DMS79 (cell line): Measurements from ENCODE around the gene GHRHR.

Experiments used
- DNase-seq: peaks from one replicate; lab custom pipeline; 2025; lab: John Stamatoyannopoulos, UW

GHRHR gene

DNA sequence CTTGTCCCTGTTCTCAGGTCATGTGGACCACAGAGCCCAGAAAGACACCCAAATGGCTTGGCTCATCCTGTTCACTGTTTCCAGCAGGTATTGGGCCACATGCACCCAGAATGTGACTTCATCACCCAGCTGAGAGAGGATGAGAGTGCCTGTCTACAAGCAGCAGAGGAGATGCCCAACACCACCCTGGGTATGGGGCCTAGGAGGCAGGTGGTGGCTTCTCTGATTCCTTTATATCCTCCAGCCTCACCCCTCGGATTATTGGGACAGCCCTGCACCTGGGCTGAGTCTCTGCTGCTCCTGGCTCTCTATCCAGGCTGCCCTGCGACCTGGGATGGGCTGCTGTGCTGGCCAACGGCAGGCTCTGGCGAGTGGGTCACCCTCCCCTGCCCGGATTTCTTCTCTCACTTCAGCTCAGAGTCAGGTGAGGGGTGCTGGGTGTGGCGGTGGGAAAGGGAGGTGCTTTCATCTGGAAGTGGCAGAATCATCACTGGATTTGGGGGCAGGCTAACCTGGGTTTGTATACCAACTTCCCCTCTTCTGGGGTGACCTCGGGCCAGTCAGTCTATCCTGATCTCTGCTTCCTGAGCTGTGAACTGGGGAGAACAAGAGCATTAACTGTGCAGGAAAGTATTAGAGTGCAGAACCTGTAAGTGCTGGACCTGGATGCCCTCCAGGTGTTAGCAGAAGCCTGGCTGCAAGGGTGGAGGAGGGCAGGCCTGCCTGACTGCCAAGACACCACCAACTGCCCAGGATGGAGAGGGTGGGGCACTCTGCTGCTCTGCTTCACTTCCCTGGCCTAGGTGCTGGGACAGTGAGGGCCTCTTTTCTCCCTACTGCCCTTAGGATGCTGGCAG, 5.2 kb downstream of the GHRHR start:
- DNase-seq, result no peak

DNA sequence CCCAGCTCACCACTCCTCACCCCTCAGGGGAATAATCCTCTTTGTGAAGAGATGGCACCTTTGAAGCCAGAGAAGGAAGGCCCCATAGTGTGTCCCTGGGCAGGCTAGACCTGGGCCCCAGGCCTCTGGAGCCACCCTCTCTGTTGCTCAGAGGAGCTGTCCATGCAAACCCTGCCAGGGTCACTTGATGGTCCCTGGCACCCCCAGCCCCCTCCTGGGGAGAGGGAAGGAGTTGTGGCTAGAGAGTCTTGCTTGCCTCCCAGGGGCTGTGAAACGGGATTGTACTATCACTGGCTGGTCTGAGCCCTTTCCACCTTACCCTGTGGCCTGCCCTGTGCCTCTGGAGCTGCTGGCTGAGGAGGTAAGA, 5.8 kb downstream of the GHRHR start:
- no peak for DNase-seq

DNA sequence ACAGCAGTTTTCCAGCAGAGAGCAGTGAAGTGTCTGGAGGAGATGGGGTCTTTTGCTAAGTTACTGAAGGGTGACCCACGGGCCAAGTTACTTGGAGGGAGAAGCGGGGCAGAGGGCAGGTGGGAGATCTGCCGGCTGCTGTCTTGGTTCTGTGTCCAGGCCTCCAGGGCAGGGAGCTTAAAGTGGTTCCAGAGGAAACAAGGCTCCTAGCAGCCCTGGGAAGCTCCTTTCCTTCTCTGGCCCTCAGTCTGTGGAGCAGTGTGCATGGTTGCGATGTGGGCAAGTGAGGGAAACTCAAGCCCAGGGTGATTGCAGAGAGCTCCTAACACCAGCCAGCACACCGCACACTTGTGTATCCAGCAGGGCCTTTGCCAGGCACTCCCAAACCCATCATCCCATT, 6.3 kb downstream of the GHRHR start:
- DNase-seq, result no peak

DNA sequence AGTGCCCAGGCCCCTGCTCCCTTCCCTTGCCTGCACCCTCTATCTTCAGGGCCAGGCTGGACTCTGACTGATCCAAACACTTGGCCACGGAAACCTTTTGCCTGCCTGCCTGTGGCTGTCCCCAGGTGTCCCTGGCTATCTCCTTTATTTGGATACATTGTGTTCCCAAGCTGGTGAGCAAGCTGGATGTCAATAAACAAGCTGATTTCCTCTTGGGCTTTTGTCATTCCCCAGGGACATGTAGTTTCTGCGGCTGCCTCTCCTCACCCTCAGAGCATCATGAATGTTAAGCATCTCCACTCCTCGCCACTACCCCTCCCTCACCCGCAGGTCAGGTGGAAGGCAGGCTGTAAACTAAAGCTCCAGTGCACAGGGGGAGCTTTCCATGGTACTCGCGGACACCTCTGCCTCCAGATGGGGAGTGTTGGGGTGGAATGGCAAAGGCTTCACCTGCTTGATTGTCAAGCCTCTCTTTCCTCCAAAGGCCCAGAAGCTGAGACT, 6.9 kb downstream of the GHRHR start:
- no peak for DNase-seq

DNA sequence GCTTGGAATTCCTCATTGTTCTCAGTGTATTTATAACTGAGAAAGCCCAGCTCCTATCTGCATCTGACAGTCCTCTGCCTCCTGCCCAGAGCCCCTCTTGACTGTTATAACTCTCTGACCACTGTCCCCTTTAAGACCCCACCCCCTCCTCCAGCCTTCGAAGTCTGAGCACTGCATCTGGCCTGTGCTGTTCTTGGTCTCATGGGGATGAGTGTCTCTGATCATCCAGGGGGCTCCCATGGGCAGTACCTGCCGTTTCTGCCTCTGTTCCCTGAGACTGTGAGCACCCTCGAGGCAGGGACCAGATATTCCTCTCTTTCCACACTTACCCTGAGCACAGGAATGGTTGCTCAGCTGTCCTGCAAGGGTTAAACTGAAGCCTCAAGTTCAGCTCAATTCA, 7.7 kb downstream of the GHRHR start:
- no peak for DNase-seq

DNA sequence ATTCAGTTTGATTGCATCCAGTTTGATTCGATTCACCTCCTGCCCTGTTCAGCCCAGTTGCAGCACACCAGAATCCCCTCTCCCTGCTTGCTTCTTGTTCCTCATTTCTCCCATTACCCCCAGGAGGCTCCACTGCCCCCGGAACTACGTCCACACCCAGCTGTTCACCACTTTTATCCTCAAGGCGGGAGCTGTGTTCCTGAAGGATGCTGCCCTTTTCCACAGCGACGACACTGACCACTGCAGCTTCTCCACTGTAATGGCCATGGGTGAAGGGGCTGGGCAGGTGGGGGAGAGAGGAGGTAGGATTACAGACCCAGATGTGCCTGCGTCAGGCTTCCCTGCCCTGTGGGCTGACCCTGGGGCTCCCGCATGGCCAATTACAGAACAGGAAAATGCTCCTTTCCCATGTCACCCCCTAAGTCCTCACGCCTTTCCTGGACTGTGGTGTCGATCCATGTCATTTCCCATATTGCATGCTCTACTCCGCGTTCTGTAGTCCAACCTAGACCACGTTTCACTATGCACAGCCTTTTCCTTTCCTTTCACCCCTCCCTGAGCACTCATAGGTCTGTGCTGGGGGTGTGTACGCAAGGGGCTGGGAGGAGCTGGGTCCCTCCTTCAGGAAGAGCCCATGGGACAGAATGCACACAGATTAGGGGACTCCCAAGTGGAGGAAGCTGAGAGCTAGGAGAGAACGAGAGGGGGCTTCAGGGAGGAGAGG, 8.2 kb downstream of the GHRHR start:
- peak; percentile 34 for DNase-seq

DNA sequence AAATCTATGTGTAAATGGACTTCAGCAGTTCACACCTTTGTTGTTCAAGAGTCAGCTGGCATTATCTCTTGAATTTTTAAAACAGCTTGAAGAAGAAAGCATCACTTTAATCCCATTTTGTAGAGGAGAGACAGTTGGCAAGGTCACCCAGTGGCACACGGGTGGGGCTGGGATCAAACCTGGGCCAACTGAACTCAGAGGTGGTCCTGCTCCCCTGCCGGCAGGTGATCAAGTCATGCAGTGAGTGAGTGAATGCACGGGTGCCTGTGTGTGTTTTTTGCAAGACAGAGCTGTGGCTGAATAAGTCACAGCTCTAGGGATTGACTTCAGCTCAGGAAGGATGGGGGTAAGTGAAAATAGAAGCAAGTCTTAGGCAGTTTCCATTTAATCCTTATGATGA, 9.5 kb downstream of the GHRHR start:
- no peak for DNase-seq

DNA sequence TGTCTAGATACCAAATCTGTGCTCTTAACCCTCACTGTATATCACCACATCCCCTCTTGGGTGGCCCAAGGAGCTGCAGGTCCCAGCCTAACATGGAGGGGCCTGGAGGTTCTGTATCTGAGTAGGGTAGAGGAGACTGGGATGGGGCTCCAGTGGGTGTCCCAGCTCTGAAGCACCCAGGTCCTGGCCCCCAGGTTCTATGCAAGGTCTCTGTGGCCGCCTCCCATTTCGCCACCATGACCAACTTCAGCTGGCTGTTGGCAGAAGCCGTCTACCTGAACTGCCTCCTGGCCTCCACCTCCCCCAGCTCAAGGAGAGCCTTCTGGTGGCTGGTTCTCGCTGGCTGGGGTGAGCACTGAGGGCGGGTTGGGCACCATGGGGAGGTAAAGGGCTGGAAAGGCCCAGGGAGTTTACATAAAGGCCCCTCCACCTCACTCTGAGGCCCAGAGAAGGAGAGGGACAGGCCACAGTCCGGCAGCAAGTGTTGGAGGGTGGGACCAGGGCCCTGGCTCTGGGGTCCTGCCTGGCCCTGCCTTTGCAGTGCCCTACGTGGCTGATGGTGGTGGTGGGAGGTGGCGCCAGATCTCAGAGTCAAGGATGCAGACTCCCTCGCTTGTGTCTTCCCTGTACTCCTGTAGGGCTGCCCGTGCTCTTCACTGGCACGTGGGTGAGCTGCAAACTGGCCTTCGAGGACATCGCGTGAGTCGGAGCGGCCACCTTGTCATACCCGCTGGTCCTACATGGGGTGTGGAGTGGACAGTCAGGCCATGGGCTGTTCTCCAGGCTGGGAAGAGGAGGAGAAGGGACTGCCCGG, 10.2 kb downstream of the GHRHR start:
- no peak for DNase-seq

DNA sequence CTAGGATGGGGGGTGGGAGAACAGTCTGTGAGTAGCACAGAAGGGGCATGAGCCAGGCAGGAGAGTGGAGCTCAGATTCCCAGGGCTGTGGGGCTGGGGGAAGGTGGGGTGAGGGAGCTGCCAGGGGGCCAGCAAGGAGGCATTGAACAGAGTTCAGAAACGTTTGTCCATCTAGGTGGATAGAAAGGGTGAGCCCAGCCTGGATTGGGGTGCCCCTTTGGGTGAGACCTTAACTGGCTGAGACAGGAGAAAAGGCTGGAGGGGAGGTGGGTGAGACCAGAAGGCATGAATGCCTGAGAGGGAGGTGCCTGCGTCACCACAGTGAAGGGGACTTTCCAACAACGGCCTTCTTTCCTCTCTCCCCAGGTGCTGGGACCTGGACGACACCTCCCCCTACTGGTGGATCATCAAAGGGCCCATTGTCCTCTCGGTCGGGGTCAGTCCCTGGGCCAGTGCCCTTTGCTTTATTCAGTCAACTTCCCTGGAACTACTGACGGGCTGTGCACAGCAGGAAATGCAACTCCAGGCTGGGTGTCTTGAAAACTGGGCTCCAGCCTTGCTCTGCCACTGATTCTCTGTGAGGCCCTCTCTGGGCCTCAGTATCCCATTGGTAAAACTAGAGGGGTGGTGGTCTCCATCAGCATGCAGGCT, 11.0 kb downstream of the GHRHR start:
- no peak for DNase-seq

DNA sequence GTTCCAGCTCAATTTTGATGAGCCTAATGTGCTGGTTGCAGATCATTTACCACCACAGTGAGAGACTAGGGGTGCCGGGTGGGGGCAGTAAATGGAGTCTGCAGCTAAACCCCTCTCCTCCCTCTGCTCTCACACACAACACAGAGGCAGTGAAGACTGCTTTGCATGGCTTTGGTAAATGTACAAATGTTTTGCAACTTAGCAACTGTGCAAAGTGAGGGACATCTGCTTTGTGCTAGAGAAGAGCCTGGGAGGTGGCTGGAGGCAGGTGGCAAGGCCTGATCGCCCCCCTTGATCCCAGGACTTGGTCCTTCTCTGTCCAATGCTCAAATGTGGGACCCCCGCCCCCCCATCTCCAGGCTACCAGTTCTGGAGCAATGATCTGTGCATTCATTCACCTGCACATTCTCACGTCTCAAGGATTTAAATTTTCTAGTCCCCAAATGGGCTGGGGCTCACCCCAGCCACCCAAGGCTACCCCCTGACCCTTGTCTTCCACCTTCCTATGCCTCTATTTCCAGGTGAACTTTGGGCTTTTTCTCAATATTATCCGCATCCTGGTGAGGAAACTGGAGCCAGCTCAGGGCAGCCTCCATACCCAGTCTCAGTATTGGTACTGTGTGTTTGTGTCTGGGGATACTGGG, 11.6 kb downstream of the GHRHR start:
- DNase-seq, result no peak

DNA sequence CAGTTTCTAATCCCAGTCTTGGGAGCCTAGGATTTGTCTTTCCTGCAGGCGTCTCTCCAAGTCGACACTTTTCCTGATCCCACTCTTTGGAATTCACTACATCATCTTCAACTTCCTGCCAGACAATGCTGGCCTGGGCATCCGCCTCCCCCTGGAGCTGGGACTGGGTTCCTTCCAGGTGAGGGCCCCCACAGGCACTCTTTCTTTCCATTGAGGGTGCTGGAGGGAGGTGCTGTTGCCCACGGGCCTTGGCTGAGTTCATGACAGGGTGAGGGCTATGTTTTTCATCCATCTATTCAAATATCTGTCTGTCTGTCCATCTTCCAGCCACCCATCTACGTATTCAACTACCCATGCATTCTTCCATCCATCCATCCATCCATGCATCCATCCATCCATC, 12.6 kb downstream of the GHRHR start:
- no peak for DNase-seq

DNA sequence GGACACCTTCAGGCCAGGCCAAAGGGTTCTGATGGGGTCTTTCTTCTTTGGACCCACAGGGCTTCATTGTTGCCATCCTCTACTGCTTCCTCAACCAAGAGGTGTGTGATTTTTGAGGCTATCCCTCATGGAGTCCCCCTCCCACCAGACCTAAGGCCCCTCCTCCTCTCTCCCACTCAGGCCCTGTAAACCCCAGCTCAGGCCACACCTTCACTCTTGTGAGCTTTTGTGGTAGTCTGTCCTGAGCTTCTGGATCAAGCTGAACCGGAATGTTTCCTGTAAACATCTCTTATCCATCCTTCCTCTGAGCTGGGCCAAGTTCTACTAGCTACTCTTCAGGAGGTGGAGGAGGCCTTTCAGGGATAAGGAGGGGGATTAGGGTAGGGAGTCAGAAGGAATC, 13.5 kb downstream of the GHRHR start:
- no peak for DNase-seq

DNA sequence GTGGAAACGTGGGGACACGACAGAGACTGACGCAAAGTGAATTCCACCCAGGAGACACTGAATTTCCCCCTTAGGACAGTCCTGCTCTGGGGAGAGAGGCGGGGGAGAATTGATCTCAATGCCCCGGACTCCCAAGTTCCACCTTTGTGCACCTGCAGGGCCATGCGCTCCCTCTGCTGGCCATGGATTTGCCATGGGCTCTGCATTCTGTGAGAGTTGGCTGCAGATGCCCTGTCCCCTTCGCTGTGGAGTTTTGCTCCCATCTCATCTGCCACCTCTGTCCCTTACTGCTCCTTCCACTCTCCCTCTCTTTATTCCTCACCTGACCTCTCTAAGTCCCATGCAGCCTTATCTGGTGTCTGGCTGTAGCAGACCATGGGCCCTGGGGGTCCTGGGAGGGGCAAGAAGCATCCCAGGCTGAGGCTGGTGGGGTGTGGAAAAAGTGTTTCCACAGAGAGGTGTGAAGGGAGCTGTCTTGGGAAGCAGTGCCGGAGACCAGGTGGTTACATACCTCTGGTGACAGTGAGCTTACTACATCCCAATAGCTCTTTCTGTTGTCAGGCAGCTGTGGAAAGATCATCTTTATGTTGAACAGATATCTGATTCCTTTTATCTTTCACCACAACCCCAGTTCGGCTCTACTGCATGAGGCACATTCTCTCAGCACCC, 14.3 kb downstream of the GHRHR start:
- DNase-seq, result no peak

DNA sequence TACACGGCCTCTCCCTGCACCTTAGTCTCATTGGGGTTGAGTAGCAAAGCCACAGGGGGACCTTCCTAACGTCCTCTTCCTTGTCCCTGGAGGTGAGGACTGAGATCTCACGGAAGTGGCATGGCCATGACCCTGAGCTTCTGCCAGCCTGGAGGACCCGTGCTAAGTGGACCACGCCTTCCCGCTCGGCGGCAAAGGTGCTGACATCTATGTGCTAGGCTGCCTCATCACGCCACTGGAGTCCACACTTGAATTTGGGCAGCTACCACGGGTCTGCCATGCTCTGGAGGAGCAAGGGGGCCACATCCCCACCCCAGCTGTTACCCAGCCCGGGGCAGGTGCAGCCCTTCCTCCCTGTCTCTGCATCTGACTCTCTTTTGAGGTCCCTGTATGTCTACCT, 15.3 kb downstream of the GHRHR start:
- no peak for DNase-seq

DNA sequence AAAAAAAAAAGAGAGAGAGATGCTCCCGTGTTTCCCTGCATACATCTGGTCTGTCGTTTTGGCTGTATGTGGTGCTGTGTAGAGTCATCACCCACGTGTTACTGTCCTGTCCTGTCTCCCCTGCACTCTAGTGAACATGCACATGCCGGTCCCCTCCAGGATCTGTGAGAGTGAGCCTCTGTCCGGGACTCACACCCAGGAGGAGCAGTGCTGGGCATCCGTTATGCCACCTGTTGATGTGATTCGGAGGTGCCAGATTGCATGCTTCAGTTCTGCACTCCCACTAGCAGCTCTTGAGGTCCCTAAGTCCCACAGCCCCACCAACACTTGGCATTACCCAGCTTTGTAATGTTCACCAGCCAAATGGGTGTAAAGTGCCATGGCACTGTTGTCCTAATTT, 16.4 kb downstream of the GHRHR start:
- no peak for DNase-seq

DNA sequence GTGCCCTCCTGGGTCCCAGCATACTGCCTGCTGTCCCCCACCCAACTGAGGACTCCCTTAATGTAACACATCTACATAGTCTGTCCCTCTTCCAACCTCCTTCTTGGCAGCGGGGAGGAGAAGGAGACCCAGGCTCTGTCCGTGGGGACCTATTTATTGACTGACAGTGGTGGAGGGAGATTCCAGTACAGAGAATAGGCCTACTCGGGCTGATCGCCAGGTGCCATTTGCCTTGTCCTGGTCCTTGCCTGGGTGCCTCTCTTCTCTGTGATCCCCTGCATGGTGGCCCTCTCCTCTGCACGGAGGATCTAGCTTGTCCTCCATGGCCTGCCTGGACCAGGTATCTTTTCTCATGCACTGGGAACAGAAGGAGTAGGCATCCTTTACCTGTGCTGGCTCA, 17.0 kb downstream of the GHRHR start:
- no peak for DNase-seq

DNA sequence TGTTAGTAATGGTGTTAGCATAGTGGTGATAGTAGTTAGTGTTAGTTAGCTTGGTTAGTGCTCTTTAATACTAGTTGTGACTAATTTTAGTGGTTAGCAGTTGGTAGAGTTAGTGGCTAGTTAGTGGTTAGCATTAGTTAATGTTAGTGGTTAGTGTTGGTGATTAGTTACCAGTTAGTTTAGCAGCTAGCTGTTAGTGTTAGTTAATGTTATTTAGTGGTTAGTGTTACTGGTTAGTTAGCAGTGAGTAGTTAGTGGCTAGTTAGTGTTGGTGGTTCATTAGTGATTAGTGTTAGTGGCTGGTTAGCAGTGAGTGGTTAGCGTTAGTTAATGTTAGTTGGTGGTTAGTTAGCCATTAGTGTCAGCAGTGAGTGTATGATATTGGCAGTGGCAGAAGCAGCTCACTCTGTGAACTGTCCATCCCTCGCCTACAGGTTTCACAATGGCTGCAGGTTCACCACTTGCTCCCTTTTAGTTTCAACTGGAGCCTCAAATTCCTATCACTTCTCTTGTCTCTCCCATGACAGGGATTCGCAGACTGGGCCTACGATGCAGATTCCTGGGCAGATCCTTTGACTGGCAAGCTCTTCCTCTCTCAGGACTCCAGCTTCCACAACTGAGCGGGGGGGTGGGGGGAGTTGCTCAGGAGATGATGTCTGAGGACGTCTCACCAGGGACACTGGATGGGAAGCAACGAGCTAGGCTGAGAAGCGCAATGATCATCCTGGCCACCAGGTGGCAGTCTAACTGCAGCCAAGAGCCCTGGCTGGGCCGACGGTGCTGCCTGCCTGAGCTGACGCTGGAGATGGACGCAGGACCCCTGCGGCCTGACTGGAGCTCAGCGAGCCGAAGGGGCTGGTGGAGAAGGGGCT, 19.5 kb downstream of the GHRHR start:
- DNase-seq, result no peak

DNA sequence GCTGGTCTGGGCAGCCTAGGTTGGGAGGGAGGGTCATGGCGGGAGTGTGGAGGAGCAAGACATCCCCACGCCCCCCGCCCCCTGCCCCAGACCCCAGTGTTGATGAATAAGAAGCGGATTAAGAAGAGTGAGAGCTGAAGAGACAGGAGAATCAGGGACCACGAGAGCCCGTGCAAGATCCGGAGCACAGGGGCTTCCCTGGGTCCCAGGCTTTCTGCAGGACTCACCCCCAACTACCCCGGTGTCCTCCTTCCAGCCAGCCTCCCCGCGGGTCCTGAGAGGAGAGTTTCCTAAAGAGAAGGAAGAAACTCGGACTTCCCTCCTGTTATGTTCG, 20.1 kb downstream of the GHRHR start:
- DNase-seq, result no peak

DNA sequence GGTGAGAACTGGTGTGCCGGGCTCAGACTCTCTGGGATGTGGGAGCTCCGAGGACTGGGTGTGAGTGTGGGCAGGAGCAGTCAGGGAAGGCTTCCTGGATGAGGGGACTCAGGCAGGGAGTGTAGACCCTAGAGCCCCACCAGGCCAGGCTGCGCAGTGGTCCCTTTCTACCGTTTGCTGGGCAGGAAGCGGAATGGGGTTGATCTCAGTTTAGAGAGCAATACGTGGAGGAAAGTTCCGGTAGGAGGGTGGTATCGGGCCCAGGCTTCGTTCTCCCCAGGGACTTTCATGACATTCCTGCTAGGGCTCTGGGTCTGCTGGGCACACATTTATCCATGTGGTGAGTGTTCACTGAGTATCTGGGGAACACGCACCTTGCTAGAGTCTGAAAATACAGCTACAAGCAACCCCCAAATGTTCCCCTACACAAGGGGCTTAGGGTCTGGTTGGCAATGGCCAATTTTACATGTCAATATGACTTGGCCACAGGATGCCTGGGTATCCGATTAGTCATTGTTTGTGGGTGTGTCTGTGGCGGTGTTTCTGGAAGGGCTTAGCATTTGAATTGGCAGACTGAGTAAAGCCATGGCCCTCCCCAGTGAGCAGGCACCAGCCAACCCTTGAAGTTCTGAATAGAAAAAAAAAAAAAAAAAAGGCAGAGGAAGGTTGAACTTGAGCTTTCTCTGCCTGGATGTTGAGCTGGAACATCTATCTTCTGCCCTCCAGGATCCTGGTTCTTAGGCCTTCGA, 20.8 kb downstream of the GHRHR start:
- DNase-seq, result no peak
